ENCODE measurements around the gene MACROD2.
"Not testable (repeated sequence)": the region's sequence is repeated elsewhere in the genome, so short reads cannot be mapped to it uniquely, and the experiment has no call there.

The MACROD2 gene

GRCh38 chr20:16011056-16011455 lies 2015.7 kb downstream of the MACROD2 start:
- no peak overlapping the region for H3K4me3 ChIP-seq (ENCODE audit: control insufficient read depth, low read depth, low read length)
- no peak for TF ChIP-seq CTCF (IDR thresholded peaks at IDR 0.05; ENCODE audit: control insufficient read depth, insufficient read depth, low read depth, low read length, missing control alignments)
- DNase-seq (ENCODE audit: low read depth) = no peak

GRCh38 chr20:16011519-16011918 lies 2016.2 kb downstream of the MACROD2 start:
- no peak overlapping the region for H3K4me3 ChIP-seq (ENCODE audit: control insufficient read depth, low read depth, low read length)
- no peak for DNase-seq (ENCODE audit: low read depth)
- TF ChIP-seq CTCF (IDR thresholded peaks at IDR 0.05; ENCODE audit: control insufficient read depth, insufficient read depth, low read depth, low read length, missing control alignments) = no peak

GRCh38 chr20:16012934-16013333 lies 2017.6 kb downstream of the MACROD2 start:
- DNase-seq (ENCODE audit: low read depth); H3K4me3 ChIP-seq (ENCODE audit: control insufficient read depth, low read depth, low read length): not testable (repeated sequence)

GRCh38 chr20:16013631-16014030 lies 2018.3 kb downstream of the MACROD2 start:
- TF ChIP-seq CTCF (IDR thresholded peaks at IDR 0.05; ENCODE audit: control insufficient read depth, insufficient read depth, low read depth, low read length, missing control alignments) = no peak
- DNase-seq (ENCODE audit: low read depth) = no peak
- no peak overlapping the region for H3K4me3 ChIP-seq (ENCODE audit: control insufficient read depth, low read depth, low read length)

GRCh38 chr20:16014436-16014835 lies 2019.1 kb downstream of the MACROD2 start:
- H3K4me3 ChIP-seq (ENCODE audit: control insufficient read depth, low read depth, low read length) = no peak overlapping the region
- no peak for TF ChIP-seq CTCF (IDR thresholded peaks at IDR 0.05; ENCODE audit: control insufficient read depth, insufficient read depth, low read depth, low read length, missing control alignments)
- DNase-seq (ENCODE audit: low read depth) = no peak

- TF ChIP-seq CTCF (IDR thresholded peaks at IDR 0.05; ENCODE audit: control insufficient read depth, insufficient read depth, low read depth, low read length, missing control alignments) = no peak
- no peak for DNase-seq (ENCODE audit: low read depth)
- no peak overlapping the region for H3K4me3 ChIP-seq (ENCODE audit: control insufficient read depth, low read depth, low read length)
These were observed 2022.3 kb downstream of the MACROD2 start for GRCh38 chr20:16017656-16018055.

- no peak overlapping the region for H3K4me3 ChIP-seq (ENCODE audit: control insufficient read depth, low read depth, low read length)
- DNase-seq (ENCODE audit: low read depth) = no peak
- TF ChIP-seq CTCF (IDR thresholded peaks at IDR 0.05; ENCODE audit: control insufficient read depth, insufficient read depth, low read depth, low read length, missing control alignments) = no peak
These were observed 2023.6 kb downstream of the MACROD2 start for GRCh38 chr20:16018881-16019280.
